ENCODE results near the gene DACT3. TPM values are rescaled to one million over a fixed set of nuclear protein-coding genes. Genes with fewer than 3 reads are reported as not detected.

DACT3 gene
- total RNA-seq, 2 donors from 2014 or later = 3.4 to 7.0 TPM

DNA sequence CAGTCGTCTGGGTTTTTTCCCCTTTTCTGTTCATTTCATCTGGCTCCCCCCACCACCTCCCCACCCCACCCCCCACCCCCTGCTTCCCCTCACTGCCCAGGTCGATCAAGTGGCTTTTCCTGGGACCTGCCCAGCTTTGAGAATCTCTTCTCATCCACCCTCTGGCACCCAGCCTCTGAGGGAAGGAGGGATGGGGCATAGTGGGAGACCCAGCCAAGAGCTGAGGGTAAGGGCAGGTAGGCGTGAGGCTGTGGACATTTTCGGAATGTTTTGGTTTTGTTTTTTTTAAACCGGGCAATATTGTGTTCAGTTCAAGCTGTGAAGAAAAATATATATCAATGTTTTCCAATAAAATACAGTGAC lies 50.6 kb downstream of the DACT3 start:
- DNase-seq (no peak), ATAC-seq (replicated peaks in 1 of 2) (no peak)
- H3K4me1 Mint-ChIP-seq (ENCODE audit: low read depth) = peaks cover 60% of the 10 kb centered on the region
- H3K27me3 Mint-ChIP-seq (ENCODE audit: low read depth) = no peaks in the 10 kb centered on the region
- H3K4me3 Mint-ChIP-seq = peak overlapping the region in 1 of 2 donors; percentile 69
- H3K9me3 Mint-ChIP-seq = no peaks in the 10 kb centered on the region
- no peak overlapping the region for H3K27ac Mint-ChIP-seq
- peaks cover 9 to 33% of the 10 kb centered on the region in 2 donors for H3K36me3 Mint-ChIP-seq (ENCODE audit: insufficient read depth in 2 of 2)

GRCh38 chr19:46609511-46610412 lies 51.2 kb downstream of the DACT3 start:
- no peak for DNase-seq
- no peaks in the 10 kb centered on the region for H3K9me3 Mint-ChIP-seq
- H3K4me1 Mint-ChIP-seq (ENCODE audit: low read depth) = peaks cover 60% of the 10 kb centered on the region
- no peaks in the 10 kb centered on the region for H3K27me3 Mint-ChIP-seq (ENCODE audit: low read depth)
- H3K27ac Mint-ChIP-seq = no peak overlapping the region
- no peak overlapping the region for H3K4me3 Mint-ChIP-seq
- peaks cover 9 to 33% of the 10 kb centered on the region in 2 donors for H3K36me3 Mint-ChIP-seq (ENCODE audit: insufficient read depth in 2 of 2)
- no peak for ATAC-seq (replicated peaks in 1 of 2)

DNA sequence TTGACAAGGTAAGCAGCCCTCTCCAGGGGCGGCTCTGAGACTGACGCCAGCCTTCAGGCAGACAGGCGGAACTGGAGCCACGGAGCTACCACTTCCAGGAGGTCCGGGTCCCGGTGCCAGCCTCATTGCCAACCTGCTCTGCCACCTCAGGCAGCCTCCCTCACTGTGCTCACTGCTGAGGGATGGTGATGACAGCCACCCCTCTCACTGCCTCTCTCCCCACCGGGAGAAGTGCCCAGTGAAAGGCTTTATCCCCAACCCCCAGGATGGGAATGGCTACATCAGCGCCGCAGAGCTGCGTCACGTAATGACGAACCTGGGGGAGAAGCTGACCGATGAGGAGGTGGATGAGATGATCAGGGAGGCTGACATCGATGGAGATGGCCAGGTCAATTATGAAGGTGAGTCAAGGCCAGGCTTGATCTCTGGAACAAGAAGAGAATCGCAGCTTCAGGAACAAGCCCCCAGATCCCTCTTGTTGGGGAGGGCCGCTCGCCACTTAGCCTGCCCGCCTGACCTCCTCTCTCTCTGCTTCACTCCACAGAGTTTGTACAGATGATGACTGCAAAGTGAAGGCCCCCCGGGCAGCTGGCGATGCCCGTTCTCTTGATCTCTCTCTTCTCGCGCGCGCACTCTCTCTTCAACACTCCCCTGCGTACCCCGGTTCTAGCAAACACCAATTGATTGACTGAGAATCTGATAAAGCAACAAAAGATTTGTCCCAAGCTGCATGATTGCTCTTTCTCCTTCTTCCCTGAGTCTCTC lies 52.2 kb downstream of the DACT3 start:
- DNase-seq = no peak
- no peak overlapping the region for H3K4me3 Mint-ChIP-seq
- no peaks in the 10 kb centered on the region for H3K9me3 Mint-ChIP-seq
- H3K27me3 Mint-ChIP-seq (ENCODE audit: low read depth) = no peaks in the 10 kb centered on the region
- no peak for ATAC-seq (replicated peaks in 1 of 2)
- H3K36me3 Mint-ChIP-seq (ENCODE audit: insufficient read depth in 2 of 2) = peaks cover 9 to 33% of the 10 kb centered on the region in 2 donors
- H3K4me1 Mint-ChIP-seq (ENCODE audit: low read depth) = peaks cover 57% of the 10 kb centered on the region
- H3K27ac Mint-ChIP-seq = no peak overlapping the region

DNA sequence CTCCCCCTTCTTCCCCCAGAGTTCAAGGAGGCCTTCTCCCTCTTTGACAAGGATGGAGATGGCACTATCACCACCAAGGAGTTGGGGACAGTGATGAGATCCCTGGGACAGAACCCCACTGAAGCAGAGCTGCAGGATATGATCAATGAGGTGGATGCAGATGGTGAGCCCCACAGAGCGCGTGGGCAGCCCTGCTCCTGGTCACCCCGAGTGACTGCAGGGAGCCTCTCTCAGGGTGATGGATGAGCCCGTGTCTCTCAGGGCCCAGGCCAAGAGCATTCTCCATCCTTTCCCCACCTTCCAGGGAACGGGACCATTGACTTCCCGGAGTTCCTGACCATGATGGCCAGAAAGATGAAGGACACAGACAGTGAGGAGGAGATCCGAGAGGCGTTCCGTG lies 52.8 kb downstream of the DACT3 start:
- peaks cover 58% of the 10 kb centered on the region for H3K4me1 Mint-ChIP-seq (ENCODE audit: low read depth)

GRCh38 chr19:46607448-46607841 lies 53.5 kb downstream of the DACT3 start:
- ATAC-seq (replicated peaks in 1 of 2) (no peak), DNase-seq (no peak)
- peaks cover 9 to 33% of the 10 kb centered on the region in 2 donors for H3K36me3 Mint-ChIP-seq (ENCODE audit: insufficient read depth in 2 of 2)
- no peak overlapping the region for H3K4me3 Mint-ChIP-seq
- no peaks in the 10 kb centered on the region for H3K27me3 Mint-ChIP-seq (ENCODE audit: low read depth)
- H3K4me1 Mint-ChIP-seq (ENCODE audit: low read depth) = peaks cover 60% of the 10 kb centered on the region
- no peaks in the 10 kb centered on the region for H3K9me3 Mint-ChIP-seq
- H3K27ac Mint-ChIP-seq = no peak overlapping the region

More for the DNA sequence above, 52.8 kb downstream of the DACT3 start:
- H3K27me3 Mint-ChIP-seq (ENCODE audit: low read depth) = no peaks in the 10 kb centered on the region
- H3K4me3 Mint-ChIP-seq = no peak overlapping the region
- H3K9me3 Mint-ChIP-seq = no peaks in the 10 kb centered on the region
- H3K36me3 Mint-ChIP-seq (ENCODE audit: insufficient read depth in 2 of 2) = peaks cover 9 to 33% of the 10 kb centered on the region in 2 donors
- no peak overlapping the region for H3K27ac Mint-ChIP-seq
- DNase-seq = no peak
- ATAC-seq (replicated peaks in 1 of 2) = no peak

- H3K27me3 Mint-ChIP-seq (ENCODE audit: low read depth) = no peaks in the 10 kb centered on the region
- H3K4me1 Mint-ChIP-seq (ENCODE audit: low read depth) = peaks cover 59% of the 10 kb centered on the region
- DNase-seq (no peak), ATAC-seq (replicated peaks in 1 of 2) (no peak)
- peak overlapping the region; percentile 70 for H3K27ac Mint-ChIP-seq
- no peaks in the 10 kb centered on the region for H3K9me3 Mint-ChIP-seq
- peaks cover 14 to 38% of the 10 kb centered on the region in 2 donors for H3K36me3 Mint-ChIP-seq (ENCODE audit: insufficient read depth in 2 of 2)
- no peak overlapping the region for H3K4me3 Mint-ChIP-seq
These were observed 54.1 kb downstream of the DACT3 start for GRCh38 chr19:46606681-46607447.

DNA sequence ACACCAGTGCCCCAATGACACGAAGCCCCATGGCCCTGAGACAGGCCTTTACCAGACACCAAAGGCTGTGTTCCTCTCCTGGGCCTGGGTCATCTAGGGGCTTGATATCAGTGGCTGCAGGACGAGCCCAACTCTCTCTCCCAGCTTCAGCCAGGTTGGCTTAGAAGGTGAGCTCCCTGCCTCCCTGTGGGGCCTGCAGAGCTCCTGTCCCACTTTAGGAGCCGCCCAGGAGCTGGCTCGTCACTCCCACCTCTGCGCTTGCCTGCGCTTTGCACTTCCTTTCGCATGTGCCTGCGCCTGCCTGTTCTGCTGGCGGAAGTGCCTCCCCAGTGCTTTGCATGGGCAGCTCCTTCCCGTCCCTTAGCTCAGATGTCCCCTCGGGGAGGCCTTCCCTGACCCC lies 55.0 kb downstream of the DACT3 start:
- peaks cover 50% of the 10 kb centered on the region for H3K4me1 Mint-ChIP-seq (ENCODE audit: low read depth)
- H3K27ac Mint-ChIP-seq = peak overlapping the region; percentile 70
- no peak for ATAC-seq (replicated peaks in 1 of 2)
- no peak for DNase-seq
- H3K27me3 Mint-ChIP-seq (ENCODE audit: low read depth) = no peaks in the 10 kb centered on the region
- H3K36me3 Mint-ChIP-seq (ENCODE audit: insufficient read depth in 2 of 2) = peaks cover 14 to 36% of the 10 kb centered on the region in 2 donors
- H3K4me3 Mint-ChIP-seq = no peak overlapping the region
- H3K9me3 Mint-ChIP-seq = no peaks in the 10 kb centered on the region

DNA sequence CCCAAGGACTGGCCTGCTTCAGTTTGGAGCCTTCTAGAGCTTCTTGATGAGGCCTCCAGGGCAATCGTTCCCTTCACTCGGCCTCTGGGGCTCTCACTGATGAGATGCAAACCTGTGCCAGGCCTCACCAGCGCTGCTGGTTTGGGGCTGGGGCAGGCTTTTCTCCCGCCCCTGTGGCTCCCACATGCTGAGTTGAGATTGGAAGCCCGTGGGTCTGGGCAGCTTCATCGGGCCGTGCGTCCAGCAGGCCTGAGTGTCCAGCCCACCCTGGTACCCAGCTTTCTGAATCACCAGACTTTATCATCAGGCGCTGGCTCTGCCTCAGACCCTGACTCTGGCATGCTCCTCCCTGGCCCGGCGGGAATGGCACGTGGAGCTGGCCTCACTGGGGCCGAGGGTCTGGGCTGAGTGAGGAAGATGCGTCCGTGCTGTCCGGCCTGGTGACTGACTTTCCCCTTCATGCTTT lies 55.6 kb downstream of the DACT3 start:
- H3K4me3 Mint-ChIP-seq = no peak overlapping the region
- no peaks in the 10 kb centered on the region for H3K9me3 Mint-ChIP-seq
- H3K27ac Mint-ChIP-seq = no peak overlapping the region
- no peaks in the 10 kb centered on the region for H3K27me3 Mint-ChIP-seq (ENCODE audit: low read depth)
- ATAC-seq (replicated peaks in 1 of 2) (no peak), DNase-seq (no peak)
- H3K36me3 Mint-ChIP-seq (ENCODE audit: insufficient read depth in 2 of 2) = peaks cover 17 to 32% of the 10 kb centered on the region in 2 donors
- H3K4me1 Mint-ChIP-seq (ENCODE audit: low read depth) = peaks cover 44% of the 10 kb centered on the region

DNA sequence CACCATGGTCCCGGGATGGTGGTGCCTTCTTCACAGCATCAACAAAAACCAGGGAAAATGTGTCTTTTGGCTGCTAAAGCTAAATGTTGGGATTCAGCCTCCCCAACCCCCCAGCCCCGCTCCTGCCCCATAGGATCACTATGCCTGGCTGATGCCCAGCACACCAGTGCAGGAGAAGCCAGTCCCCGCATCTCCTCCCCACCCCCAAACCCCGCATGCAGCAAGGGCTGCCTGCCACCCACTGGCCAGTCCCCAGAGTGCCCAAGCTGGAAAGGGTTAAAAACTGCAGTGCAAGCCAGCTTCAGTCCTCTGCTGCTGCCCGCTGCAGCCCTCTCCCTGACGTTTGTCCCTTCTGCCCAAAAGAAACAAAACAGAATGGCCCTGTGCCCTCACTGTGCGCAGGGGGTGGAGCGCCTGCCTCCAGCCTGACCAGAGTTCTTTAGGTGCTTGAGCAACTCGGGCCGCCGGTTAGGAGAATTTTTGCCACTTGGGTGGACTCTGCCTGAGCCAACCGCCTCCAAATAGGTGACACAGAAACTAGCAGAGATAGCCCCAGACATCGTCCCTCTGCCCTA lies 56.1 kb downstream of the DACT3 start:
- no peak for DNase-seq
- Mint-ChIP-seq H3K27me3 (ENCODE audit: low read depth) (no peaks in the 10 kb centered on the region), H3K36me3 (ENCODE audit: insufficient read depth in 2 of 2) (peaks cover 17 to 32% of the 10 kb centered on the region in 2 donors), H3K27ac (no peak overlapping the region), H3K9me3 (no peaks in the 10 kb centered on the region), H3K4me3 (peak overlapping the region in 1 of 2 donors; percentile 99), H3K4me1 (ENCODE audit: low read depth) (peaks cover 44% of the 10 kb centered on the region)
- ATAC-seq (replicated peaks in 1 of 2) = no peak

DNA sequence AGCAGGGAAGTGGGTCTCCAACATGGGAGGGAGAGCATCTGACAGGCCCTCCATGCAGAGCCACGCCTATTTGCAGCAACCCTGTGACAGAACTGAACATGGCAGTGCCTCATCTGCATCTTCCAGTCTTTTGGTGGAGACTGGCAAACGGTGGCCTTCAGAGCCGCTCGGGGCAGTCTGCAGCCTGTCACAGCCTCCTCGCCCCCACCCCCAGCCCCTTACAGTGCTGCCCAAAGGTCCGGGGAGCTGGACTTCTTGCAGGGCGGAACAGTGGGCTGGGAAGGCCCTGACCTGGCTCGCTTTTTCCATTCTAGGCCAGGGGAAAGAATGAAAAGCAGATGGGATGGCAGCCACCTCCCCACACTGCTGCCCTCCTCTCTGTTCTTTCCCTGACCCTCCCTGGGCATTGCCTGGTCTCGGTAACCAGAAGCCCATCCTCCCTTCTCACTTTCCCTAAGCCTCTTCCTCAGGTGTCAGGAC lies 57.2 kb downstream of the DACT3 start:
- H3K4me1 Mint-ChIP-seq (ENCODE audit: low read depth) = peaks cover 47% of the 10 kb centered on the region
- no peaks in the 10 kb centered on the region for H3K27me3 Mint-ChIP-seq (ENCODE audit: low read depth)
- H3K9me3 Mint-ChIP-seq = no peaks in the 10 kb centered on the region
- H3K27ac Mint-ChIP-seq = peak overlapping the region; percentile 96
- no peak for ATAC-seq (replicated peaks in 1 of 2)
- H3K4me3 Mint-ChIP-seq = peak overlapping the region; percentile 99
- H3K36me3 Mint-ChIP-seq (ENCODE audit: insufficient read depth in 2 of 2) = peaks cover 15 to 31% of the 10 kb centered on the region in 2 donors
- no peak for DNase-seq

DNA sequence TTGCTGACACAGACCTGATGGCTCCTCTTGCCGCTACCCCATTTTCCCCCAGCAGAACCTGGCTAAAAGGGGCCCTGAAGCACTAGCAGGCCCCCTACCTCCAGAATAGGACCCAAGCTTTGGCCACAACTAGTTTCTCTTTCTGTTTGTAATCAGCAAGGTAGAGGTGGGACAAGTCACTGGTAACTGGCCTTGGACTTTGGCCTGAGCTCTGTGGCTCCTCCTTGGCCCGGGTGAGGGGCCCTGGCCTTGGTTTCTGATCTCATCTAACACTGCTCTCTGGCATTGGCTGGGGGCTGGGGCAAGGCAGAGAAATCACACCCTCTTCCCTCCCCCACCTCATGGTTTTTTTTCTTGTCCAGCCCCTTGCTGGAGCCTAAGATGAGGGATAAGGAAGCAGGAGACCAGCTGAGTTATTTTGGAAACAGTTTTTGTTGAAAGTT lies 57.8 kb downstream of the DACT3 start:
- ATAC-seq (replicated peaks in 1 of 2) = no peak
- Mint-ChIP-seq H3K36me3 (ENCODE audit: insufficient read depth in 2 of 2) (peaks cover 19 to 35% of the 10 kb centered on the region in 2 donors), H3K27ac (peak overlapping the region; percentile 96), H3K9me3 (peaks cover 0 to 3% of the 10 kb centered on the region in 2 donors), H3K4me1 (ENCODE audit: low read depth) (peaks cover 46% of the 10 kb centered on the region), H3K27me3 (ENCODE audit: low read depth) (no peaks in the 10 kb centered on the region), H3K4me3 (peak overlapping the region; percentile 99)
- no peak for DNase-seq
